ENCODE measurements around the gene PARP3.

The PARP3 gene

DNA sequence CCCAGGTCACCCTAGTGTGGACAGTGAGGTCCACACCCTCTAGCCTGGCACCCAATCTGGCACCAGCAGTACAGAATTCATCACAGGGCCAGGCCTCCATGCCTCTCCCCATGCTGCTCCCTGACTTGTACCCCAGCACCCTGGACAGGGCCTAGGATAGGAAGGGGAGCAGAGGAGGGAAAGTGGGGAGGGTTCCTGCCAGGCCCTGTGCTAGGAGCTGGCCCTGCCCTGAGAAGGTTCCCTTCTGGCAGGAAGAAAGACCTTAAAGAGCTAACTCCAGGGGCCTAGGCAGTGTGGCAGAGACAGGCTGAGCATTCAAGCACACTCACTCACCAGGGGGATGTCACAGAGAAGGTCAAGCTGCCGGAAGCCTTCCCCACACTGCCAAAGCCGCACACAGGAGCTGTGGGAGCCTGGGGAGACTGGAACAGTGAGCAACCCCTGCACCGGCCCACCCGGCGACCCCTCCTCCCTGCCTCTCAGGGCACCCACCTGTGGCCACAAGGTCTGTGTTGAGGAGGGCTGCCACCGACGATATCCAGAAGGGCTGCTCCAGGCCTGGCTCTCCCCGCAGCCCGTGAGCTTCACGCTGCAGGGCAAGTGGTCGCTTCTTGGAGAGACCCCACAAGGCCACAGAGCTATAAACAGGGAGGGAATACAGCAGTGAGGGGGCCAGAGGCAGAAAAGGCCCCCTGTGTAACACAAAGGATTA is 7.9 kb upstream of the PARP3 start:
- DNase-seq (ENCODE audit: low read depth), result no peak

DNA sequence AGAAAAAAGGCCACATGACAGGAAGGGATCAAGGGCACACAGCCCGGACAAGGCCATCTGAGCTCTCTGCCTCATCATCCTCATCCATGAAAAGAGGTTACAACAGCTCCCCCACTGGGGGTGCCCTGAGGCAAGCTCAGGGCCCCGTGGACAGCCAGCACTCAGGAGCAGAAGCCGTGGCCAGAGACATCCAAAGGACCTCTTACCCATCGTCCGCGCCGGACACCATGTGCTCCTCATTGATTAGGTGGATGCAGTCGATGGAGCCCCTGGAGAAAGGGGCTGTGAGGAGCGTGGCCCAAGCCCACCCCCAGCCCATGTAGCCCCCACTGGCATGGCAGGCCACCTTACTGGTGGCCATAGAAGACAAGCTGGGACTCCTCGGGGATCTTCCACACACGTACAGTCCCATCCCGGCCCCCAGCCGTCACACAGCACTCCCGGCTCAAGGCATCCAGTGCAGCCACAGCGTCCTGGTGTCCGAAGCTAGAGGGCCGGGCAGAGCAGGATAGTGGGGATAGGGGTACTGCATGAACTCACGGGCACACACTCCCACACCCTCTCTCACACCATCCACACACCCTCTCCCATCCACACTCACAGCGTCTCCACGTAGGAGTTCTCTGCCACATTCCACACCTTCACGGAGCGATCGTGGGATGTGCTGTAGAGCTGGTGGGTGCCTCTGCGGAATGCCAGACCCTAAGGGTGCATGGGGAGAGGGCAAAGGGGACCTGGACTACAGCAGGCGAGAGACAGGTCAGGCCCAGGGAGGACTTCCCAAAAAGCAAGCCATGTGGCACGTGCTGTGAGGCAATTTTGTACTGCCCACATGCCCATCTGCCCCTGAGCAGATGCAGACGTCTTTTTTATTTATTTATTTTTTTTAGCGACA is 6.9 kb upstream of the PARP3 start:
- DNase-seq (ENCODE audit: low read depth), result no peak

DNA sequence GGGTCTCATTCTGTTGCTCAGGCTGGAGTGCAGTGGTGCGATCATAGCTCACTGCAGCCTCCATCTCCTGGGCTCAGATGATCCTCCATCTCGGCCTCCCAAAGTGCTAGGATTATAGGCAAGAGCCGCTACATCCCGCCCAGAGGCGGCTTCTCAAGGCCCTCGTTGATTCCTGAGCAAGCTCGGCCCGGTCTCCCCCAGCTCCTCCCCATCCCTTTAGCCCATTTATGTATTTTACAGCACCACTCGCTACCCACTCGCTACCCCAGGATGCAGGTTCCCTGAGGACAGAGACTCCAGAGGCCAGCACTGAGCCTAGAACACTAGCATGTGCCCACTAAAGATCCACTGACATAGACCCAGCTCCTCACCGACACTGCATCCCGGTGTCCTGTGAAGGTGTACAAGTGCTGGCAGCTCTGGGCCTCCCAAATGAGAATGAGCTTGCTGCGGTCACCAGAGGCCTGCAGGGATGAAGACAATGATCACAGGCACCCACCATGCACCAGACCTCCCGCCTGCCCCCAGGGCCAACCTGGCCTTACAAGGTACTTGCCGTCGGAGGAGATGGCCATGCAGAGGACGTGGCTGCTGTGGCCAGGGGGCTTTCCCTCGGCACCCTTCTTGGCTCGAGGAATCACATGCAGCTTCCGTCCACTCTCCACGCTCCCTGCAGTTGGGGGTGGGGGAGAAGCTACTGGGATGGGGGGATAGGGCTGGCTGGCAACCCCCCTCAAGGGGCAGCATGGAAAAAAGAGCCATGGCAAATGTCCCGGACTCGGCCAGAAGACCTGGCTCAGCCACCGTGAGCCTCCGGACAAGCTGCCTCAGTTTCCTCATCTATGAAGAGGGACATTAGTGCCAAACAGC is 6.0 kb upstream of the PARP3 start:
- no peak for DNase-seq (ENCODE audit: low read depth)

DNA sequence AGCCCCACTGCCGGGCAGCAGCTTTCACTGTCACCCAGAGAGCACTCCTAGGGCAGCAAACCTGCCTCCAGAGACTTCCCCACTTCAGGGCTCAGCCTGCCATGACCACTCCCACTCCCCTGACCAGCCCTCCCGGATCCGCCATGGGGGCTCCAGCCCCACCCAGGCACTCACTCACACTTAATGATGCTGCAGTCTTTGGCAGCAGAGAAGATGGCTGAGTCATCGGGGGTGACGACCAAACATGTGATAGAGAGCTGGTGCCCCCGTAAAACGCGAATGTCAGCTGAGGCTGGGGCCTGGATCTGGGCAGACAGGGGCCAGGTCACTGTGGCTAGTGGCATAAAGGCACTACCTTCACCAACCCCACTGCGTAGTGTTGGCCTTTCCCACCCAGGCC is 5.1 kb upstream of the PARP3 start:
- no peak for DNase-seq (ENCODE audit: low read depth)

DNA sequence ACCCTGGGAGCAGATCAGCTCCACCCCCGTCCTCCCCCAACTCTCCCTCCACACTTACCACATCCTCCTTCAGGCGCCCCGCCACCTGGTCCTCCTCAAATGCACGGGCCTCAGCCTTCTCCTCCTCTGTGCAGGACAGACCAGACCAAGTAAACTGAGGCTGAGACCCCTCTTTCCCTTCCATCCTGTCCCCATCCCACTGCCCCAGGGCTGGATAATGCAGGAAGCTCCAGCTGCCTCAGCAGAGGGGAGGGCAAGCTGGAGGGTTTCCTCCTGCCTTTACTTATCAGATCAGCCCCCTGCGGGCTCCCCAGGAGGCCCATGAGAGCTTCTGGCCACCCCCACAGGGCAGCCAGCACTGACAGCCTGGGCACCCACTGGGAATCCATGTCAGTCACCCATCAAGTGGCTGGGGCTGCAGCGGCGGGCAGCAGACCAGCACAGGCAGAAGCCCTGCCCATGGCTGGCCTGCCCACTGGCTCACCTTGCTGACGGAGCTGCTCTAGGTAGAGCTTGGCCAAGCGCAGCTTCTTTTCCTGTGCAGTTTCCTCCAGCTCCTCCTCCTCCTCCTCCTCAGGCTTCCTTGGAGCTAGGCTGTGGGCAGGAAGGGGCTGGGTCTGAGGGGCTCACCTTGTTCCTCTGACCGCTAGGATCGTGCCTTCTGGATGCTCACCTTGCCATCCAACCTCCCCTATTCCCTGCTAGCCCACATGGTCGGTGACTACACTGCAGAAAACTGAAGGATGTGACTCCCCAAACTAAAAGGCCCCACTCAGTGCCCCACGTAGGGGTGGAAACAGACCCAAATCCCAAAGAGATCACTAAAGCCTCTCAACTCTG is 4.3 kb upstream of the PARP3 start:
- DNase-seq (ENCODE audit: low read depth), result no peak

DNA sequence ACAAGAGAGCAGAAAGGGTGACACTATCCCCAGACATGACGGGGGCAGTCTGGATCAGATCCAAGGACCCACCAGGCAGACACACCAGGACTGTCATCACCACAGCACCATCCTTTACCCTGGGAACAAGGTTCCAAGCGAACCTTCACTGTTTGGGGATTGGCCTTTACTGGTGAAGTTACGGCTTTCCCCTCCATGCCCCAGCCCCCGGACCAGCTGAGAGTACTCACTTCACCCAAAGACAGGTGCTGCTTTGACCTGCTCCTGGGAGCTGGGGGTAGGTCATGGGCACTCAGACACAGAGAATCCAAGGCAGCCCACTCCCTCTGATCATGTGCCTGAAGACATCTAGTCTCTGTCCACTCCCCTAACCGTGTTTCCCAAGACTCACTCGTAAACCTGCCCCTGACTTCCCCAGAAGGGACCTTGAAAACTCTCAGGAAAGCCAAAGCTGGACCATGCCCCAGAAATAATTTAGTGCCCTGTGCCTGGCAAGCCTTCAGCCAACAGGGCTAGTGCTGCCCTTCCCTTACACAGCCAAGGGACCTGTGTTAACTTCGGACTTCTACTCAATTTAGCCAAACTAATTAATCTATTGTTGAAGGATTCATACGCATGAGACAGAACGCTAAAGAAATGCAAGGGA is 3.3 kb upstream of the PARP3 start:
- no peak for DNase-seq (ENCODE audit: low read depth)

DNA sequence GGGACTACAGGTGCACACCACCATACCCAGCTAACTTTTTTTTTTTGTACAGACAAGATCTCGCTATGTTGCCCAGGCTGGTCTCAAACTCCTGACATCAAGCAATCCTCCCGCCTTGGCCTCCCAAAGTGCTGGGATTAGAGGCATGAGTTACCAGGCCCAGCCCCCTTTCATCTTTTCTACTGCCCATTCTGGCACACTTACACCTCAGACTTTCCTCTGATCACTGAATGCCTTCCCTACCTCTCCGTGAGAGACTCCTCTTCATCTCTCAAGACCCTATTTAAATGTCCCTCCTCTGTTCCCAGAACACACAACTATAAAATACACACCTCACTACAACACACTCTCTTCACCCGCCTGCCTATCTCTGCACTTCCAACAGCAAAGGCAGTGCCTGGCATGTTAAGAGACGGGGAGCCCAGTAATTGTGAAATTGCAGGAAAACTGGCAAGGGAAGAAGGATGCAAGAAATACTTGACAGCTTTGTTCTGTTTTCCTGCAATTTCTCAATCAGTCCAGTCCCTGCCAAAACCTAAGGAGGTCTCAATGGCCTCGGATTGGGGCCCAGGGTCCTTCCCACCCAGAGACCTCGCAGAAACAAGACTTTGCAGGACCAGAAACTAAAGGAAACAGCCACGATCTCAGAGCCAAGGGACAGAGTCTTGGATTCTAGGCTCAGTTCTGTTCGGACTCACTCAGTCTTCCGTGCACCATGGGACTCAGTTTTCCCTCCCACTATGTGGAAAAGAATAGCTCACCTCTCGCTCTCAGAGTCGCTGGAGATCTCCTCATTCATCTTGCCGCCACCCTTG is 1.3 kb upstream of the PARP3 start:
- no peak for DNase-seq (ENCODE audit: low read depth)

DNA sequence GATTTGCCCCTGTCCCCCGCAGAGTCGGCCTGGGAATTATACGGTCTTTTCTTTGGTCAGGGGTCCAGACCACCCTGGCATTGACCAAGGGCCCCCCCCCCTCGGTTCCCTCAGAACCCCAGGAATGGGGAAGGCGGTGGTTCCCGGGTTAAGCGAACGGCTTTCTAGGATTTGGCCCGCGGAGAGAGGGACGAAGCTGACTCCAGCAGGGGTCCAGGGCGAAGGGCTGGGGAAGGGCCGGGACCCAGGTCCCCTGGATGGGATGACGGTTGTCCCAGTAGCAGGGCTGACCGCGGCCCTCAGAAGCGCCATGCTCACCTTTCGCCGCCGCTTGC is 733 bp upstream of the PARP3 start:
- DNase-seq (ENCODE audit: low read depth), result no peak

DNA sequence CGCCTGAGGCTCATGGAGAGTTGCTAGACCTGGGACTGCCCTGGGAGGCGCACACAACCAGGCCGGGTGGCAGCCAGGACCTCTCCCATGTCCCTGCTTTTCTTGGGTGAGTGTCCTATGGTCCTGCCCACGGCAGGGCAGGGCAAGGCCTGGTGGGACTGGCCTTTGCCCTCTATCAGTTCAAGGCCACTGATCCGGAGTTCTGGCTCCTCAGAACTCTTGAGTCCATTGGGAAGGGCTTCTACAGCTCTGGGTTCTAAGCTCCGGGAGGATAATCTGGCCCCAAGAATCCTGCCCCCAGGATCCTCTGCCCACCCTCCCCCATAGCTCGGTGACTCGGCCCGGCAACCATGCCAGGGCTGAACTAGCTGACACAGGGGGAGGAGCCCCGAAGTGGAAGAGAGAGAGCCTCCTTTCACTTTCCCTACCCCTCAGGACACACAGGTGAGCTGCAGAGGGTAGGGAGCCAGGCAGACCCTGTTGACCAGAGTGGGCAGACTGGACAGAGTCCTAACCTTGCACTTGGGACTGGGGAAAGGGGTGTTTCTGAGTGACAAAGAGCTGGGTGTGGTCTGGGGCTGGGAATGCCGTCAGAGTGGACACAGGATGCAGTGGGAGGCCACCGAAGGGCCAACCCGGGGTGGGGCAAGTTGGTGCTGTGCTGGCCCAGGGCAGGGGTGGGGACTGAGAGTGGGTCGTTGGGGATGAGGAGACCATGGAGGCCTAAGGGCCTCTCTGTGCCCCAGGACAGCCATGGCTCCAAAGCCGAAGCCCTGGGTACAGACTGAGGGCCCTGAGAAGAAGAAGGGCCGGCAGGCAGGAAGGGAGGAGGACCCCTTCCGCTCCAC is 664 bp downstream of the PARP3 start:
- DNase-seq (ENCODE audit: low read depth), result no peak

DNA sequence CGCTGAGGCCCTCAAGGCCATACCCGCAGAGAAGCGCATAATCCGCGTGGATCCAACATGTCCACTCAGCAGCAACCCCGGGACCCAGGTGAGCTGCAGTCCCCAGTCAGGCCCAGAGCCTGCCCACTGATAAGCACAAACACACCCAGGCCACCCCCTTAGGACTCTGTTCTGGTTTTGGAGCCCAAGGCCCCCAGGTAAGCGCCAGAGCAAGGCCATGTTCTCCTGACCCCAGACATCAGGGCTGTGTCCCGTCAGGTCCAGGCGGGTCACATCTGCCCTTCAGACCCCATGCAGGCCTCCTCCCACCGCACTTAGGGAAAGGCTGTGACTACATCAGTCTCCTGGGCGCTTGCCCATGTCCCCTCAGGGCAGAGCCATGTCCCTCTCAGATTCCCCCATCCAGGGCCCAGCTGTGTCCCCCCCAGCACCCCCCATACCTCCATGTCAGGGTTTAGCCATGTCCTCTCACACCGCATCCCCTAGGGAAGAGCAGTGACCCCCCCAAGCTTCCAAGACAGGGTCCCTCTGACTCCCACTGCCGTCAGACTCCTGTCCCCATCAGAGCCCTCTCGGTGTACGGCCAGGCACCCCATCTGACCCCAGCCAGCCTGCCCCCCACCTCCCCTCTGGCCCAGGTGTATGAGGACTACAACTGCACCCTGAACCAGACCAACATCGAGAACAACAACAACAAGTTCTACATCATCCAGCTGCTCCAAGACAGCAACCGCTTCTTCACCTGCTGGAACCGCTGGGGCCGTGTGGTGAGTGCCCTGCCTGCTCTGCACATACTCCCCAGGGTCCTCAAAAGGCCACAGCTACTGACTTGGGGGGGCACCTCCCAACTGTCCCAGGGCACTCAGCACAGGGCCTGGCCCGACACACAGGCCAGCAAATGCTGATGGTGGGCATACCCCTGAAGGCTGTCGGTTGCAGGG is 1.6 kb downstream of the PARP3 start:
- no peak for DNase-seq (ENCODE audit: low read depth)

DNA sequence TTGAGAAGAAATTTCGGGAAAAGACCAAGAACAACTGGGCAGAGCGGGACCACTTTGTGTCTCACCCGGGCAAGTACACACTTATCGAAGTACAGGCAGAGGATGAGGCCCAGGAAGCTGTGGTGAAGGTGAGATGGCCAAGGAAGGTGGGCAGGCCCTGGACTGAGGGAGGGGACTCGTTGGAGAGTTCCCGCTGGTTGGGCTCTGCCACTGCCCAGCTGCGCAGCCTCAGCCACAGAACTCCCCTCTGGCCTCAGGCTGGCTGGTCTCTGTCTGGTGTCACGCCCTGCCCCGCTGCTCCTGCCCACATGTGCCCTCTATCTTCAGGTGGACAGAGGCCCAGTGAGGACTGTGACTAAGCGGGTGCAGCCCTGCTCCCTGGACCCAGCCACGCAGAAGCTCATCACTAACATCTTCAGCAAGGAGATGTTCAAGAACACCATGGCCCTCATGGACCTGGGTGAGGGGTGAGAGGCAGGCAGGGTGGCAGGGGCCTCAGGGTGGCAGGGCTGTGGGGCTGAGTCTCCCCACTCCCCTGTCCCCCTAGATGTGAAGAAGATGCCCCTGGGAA is 2.4 kb downstream of the PARP3 start:
- no peak for DNase-seq (ENCODE audit: low read depth)

DNA sequence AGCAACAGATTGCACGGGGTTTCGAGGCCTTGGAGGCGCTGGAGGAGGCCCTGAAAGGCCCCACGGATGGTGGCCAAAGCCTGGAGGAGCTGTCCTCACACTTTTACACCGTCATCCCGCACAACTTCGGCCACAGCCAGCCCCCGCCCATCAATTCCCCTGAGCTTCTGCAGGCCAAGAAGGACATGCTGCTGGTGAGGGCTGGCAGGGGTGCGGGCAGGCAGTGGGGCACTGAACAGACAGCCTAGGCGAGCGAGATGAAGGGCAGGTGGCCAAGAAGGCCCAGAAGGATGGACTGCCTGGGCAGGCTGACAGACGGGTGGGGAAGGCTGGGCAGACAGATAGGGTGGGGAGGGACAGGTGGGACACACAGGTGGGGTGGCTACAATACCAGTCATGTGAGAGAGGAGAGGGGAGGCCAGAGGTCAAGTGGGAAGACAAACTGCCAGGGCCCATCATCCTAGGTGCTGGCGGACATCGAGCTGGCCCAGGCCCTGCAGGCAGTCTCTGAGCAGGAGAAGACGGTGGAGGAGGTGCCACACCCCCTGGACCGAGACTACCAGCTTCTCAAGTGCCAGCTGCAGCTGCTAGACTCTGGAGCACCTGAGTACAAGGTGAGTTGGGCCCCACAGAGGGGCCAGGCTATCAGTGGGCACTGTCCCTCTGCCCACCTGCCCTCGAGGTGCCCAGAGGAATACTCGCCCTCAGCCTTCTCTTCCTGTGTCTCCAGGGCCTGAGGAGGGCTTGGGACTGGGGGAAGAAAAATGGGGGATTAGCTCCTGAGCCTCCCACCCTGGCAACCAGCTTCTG is 3.1 kb downstream of the PARP3 start:
- DNase-seq (ENCODE audit: low read depth), result no peak

DNA sequence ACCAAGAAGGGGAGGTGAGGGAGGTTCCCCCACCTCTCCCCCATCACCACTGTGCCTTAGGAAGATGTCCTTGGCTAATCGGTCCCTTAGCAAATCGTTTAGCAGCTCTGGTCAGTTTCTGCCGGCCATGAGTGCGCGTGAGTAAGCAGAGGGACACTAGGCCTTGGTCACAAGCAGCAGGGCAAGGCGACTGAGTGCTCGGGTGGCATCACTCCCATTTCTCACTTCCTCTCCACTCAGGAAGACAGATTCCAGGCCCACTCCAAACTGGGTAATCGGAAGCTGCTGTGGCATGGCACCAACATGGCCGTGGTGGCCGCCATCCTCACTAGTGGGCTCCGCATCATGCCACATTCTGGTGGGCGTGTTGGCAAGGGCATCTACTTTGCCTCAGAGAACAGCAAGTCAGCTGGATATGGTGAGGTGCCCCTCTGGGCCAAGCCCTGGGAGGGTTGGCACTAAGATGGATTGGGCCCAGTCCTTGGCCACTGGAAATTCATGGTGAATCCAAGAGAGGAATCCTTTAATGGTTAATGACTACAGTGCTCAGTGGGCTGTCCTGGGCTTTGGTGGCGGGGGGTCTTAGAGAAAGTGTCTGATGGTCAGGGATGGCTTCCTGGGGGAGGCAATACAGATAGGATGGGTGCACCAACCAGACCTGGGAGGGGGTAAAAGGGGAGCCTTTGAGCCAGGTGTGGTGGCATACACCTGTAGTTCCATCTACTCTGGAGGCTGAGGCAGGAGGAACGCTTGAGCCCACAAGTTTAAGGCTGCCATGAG is 4.0 kb downstream of the PARP3 start:
- no peak for DNase-seq (ENCODE audit: low read depth)

DNA sequence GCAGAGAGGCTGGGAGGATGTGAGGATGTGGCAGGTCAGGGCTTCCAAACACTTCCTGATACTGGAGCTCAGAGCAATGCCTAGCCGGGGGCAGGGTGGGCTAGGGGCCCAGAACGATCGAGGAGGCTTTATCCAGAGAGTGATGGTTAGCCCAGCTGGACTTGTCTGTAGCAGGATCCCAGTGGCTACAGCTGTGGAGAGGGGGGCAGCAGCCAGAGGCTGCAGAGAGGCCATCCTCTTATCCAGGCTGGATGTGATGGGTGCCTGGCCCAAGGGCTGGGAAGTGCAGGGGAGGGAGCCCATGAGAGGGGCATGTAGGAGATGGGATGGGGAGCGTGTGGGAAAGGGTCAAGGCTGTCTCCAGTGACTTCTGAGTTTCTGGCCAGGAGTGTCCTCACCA is 4.6 kb downstream of the PARP3 start:
- DNase-seq (ENCODE audit: low read depth), result no peak

DNA sequence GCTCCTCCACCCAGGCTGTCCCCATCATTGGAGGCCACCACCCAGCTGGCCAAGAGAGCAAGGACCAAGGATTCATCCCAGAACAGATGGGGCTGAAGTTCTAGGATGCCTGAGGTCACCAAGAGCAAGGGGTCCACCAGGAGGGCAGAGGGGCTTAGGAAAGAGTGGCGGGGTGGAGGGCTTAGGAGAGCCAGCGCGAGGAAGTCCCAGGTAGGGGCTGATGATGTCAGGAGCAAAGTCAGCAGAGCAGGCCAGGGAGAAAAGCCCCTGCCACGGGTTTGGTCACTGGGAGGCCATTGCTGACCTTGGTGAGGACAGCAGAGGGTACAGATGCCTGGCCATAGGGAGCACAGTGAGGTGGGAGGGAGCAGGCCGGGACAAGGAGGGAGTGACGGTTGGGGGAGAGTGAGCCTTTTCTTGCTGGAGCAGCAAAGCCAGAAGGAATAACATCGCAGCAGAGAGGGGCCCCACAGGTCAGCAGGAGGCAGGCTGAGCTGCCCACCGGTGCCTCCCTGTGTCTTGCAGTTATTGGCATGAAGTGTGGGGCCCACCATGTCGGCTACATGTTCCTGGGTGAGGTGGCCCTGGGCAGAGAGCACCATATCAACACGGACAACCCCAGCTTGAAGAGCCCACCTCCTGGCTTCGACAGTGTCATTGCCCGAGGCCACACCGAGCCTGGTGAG is 5.2 kb downstream of the PARP3 start:
- DNase-seq (ENCODE audit: low read depth), result no peak
